Astrocyte (in vitro differentiated cells and primary cell): ENCODE results near the gene LANCL2.

Source experiments
- EZH2 ChIP-seq: IDR thresholded peaks from 2 replicates; pipeline ENCODE4 v1.6.1; 2012; ENCODE audit warnings: mild to moderate bottlenecking, low read length, inconsistent platforms; ENCODE audit not compliant: insufficient read depth
- TF ChIP-seq, protein P1 (sequence below): IDR thresholded peaks from 2 replicates; pipeline ENCODE4 v1.5.1; 2011; ENCODE audit warnings: low read depth, mild to moderate bottlenecking, inconsistent platforms, low read length, moderate library complexity; ENCODE audit not compliant: insufficient read depth

DNA sequence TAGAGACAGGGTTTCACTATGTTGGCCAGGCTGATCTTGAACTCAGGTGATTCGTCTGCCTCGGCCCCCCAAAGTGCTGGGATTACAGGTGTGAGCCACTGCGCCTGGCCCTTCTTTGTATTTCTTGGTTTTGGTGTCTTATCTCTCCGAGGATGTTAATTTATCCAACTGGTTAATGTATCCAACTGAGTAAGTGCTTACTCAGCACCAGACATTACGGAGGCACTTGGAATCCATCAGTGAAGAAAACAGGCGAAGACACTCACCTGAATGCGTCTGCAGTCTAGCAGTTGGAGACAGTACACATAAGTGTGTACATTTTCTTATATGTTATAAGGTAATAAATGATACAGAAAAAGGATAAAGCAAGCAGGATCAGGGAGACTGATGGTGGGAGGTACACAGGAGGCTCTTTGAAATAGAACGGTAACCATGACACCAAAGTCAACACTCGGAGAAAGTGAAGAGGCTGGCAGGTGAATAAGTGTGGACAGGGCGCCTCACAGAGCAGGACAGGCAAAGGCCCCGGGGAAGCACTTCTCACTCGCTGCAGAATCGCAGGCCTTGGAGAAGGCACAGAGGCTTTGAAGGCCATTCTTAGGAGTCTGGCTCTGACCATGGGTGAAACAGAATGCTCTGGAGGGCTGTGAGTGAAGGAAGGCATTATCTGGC is 73.1 kb downstream of the LANCL2 start:
- TF ChIP-seq, protein P1, sequence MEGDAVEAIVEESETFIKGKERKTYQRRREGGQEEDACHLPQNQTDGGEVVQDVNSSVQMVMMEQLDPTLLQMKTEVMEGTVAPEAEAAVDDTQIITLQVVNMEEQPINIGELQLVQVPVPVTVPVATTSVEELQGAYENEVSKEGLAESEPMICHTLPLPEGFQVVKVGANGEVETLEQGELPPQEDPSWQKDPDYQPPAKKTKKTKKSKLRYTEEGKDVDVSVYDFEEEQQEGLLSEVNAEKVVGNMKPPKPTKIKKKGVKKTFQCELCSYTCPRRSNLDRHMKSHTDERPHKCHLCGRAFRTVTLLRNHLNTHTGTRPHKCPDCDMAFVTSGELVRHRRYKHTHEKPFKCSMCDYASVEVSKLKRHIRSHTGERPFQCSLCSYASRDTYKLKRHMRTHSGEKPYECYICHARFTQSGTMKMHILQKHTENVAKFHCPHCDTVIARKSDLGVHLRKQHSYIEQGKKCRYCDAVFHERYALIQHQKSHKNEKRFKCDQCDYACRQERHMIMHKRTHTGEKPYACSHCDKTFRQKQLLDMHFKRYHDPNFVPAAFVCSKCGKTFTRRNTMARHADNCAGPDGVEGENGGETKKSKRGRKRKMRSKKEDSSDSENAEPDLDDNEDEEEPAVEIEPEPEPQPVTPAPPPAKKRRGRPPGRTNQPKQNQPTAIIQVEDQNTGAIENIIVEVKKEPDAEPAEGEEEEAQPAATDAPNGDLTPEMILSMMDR = no peak
- no peak for TF ChIP-seq EZH2
